Kidney epithelial cell (primary cell): ENCODE results near the gene PPEF1. TPM values are rescaled to one million over a fixed set of nuclear protein-coding genes. Genes with fewer than 3 reads are reported as not detected.

Experiments
- DNase-seq: peaks from one replicate; pipeline ENCODE4 v3.0.0-alpha.2; 2010; ENCODE audit warnings: low read depth
- H3K27me3 ChIP-seq: 2 replicates; pipeline ENCODE4 v1.6.0; 2011; ENCODE audit warnings: low read length; ENCODE audit not compliant: control insufficient read depth, insufficient read depth
- H3K36me3 ChIP-seq: 2 replicates; pipeline ENCODE4 v1.5.1; 2011; ENCODE audit warnings: low read length; ENCODE audit not compliant: control insufficient read depth, insufficient read depth
- H3K4me3 ChIP-seq: 2 replicates; pipeline ENCODE4 v1.5.1; 2011; ENCODE audit warnings: low read depth, mild to moderate bottlenecking, control low read depth, low read length
- CTCF ChIP-seq: IDR thresholded peaks from 2 replicates; pipeline ENCODE4 v1.5.1; 2011; ENCODE audit warnings: mild to moderate bottlenecking, moderate library complexity, low read length, control low read depth, inconsistent platforms; ENCODE audit not compliant: insufficient read depth, poor library complexity, severe bottlenecking
- total RNA-seq: library from RNA; depleted of rRNA; stranded (reverse); fragments of >200 nt; gene quantifications from 2 replicates; pipeline ENCODE4 v1.2.3, GENCODE V29; 2015

PPEF1 gene
- total RNA-seq, 1 donor from 2014 or later, result not detected

GRCh38 chrX:18677161-18677869, 30.1 kb upstream of the PPEF1 start:
- H3K27me3 ChIP-seq, result no peaks in the 10 kb centered on the region
- no peak for DNase-seq
- TF ChIP-seq CTCF, result no peak
- H3K4me3 ChIP-seq, result no peak overlapping the region
- no peaks in the 10 kb centered on the region for H3K36me3 ChIP-seq

- H3K4me3 ChIP-seq, result no peak overlapping the region
- DNase-seq, result no peak
- H3K36me3 ChIP-seq, result no peaks in the 10 kb centered on the region
- no peak for TF ChIP-seq CTCF
- no peaks in the 10 kb centered on the region for H3K27me3 ChIP-seq
Measured at GRCh38 chrX:18681996-18682395, 25.4 kb upstream of the PPEF1 start.

- DNase-seq, result no peak
- no peak overlapping the region for H3K4me3 ChIP-seq
- H3K36me3 ChIP-seq, result no peaks in the 10 kb centered on the region
- no peak for TF ChIP-seq CTCF
- H3K27me3 ChIP-seq, result no peaks in the 10 kb centered on the region
Measured at GRCh38 chrX:18682979-18683387, 24.5 kb upstream of the PPEF1 start.

GRCh38 chrX:18687856-18688495, 19.5 kb upstream of the PPEF1 start:
- Histone ChIP-seq H3K36me3 (no peaks in the 10 kb centered on the region), H3K27me3 (no peaks in the 10 kb centered on the region), H3K4me3 (no peak overlapping the region)
- TF ChIP-seq CTCF, result no peak
- DNase-seq, result no peak

- Histone ChIP-seq H3K4me3 (no peak overlapping the region), H3K27me3 (no peaks in the 10 kb centered on the region), H3K36me3 (no peaks in the 10 kb centered on the region)
- DNase-seq, result no peak
- no peak for TF ChIP-seq CTCF
Measured at GRCh38 chrX:18691431-18691830, 16.0 kb upstream of the PPEF1 start.
